NCI-H187 treated with DMSO at 0.1 percent for 48 hours (cell line): ENCODE results near the gene MEGF9.

Experiments used
- DNase-seq: peaks from one replicate; lab custom pipeline; 2025; lab: John Stamatoyannopoulos, UW

MEGF9 gene

GRCh38 chr9:120702075-120702474, 12.2 kb downstream of the MEGF9 start:
- no peak for DNase-seq

- DNase-seq, result no peak
These were observed 13.0 kb downstream of the MEGF9 start for GRCh38 chr9:120701248-120701647.

DNA sequence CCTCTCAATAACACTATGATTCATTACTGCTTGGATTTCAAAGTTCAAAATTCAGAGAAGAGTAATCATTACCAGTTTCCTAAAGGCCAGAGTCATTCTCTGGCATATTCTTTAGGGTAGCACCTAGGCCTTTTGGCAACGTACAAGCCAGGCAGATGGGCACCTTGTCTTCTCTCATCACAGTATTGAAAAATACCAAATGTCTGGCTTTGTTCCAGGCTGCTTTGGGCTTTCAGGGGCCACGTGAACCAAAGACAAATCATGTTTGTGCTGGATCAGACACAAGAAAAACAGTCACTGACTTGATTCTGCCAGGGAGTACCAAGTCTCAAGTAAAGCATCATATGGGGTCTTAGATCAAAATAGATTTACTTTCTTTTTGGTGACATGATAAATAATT, 15.5 kb downstream of the MEGF9 start:
- no peak for DNase-seq

DNA sequence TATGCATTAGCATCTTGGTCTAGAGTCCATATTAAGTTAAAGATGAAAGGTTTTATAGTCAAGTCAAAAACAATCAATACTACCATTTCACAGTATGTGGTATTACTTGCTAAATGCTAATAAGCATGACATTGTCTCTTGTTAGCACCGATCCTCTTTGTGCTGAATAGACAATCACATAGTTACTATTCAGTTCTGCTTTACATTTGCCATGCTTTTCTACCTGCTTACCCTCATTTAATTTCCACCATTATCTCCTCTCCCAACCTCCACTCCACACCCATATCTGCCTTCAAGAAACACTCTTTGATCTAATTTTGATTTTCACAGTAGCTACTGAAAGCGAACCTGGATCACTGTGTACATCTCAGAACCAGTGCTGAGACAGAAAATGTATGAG, 16.8 kb downstream of the MEGF9 start:
- DNase-seq, result no peak

- no peak for DNase-seq
These were observed 17.6 kb downstream of the MEGF9 start for GRCh38 chr9:120696551-120697230.

GRCh38 chr9:120694559-120694958, 19.7 kb downstream of the MEGF9 start:
- DNase-seq, result no peak

DNA sequence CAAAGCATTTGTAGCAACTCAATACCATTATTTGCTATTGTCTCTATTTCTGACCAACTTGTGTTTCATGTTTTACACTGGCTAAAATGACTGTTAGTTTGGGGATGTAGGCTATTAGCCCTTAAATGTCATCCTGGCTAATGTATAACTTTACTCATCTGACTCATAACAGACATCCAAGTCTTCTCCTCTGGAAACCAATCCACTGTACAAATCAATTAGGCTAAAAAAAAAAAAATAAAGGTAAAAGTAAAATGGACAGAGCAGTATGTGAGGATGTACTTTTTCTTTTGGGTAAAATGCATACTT, 20.6 kb downstream of the MEGF9 start:
- no peak for DNase-seq

DNA sequence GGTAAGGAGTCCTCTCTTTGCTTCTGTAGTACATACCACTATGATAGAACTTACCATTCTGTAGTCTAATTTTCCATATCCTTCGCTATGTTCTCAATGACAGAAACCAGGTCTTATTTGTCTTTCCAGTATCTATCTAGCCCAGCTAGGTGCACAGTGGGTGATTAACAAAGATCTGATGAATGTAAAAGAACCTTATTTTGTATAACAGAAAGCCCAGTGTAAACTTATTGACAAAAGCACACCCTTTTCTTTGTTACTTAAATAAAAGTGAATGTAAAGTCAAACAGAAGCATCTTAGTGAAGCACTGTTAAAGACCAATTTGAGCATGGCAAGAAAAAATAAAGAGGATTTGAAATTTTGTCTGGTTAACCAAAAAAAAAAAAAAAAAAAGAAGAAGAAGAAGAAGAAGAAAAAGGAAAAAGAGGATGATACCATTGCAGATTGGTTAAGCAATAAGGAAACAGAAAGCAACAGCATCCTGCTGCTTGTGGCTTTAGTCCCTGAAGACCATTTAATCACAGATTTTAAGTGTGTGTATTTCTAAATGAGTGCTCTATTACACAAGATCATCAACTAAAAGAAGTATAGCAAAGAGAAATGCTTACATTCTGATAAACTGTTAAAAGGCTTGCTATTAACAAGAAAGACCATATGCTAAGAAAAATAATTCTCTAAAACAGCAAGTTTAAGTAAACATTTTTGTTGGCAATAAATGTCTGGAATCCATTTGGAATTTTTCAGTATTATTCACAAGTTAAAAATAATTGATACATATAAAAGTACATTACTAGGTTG, 21.2 kb downstream of the MEGF9 start:
- DNase-seq, result no peak

- DNase-seq, result no peak
These were observed 23.9 kb downstream of the MEGF9 start for GRCh38 chr9:120690372-120690771.

DNA sequence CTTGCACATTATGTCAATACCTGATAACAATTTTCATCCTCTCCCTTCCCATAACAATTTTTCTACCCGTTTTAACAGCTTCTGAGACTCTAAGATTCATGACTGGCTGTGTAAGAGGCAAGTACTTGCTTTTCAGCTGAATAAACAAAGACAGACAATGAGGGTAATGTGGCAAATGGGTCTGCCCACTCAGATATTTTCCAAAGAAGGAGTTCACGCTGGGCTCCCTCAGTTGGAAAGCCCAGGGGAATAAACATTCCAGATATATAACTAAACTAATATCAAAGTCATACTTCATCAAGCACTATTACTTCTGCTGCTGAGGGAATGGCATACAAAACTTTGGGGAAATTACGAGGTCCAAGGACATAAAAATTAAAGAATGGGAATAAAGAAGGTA, 24.4 kb downstream of the MEGF9 start:
- DNase-seq, result peak; percentile 39

- no peak for DNase-seq
These were observed 25.5 kb downstream of the MEGF9 start for GRCh38 chr9:120688758-120689157.

GRCh38 chr9:120683150-120683549, 31.1 kb downstream of the MEGF9 start:
- DNase-seq, result no peak

DNA sequence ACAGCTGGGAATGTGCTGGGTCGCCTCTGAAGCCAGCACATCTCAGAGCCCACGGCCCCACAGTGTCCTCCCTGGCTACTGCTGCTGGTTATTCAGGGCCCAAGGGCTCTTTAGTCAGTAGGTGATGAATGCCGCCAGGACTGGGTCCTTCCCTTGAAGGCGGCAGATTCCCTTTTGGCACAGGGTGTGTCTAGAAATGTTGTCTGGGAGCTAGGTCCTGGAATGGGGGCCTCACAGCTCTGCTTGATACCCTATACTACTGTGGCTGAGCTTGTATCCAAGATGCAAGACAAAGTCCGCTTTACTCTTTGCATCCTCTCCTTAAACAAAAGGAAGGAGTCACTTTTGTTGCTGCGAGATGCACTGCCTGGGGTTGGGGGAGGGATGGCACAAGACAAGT, 33.1 kb downstream of the MEGF9 start:
- no peak for DNase-seq

- DNase-seq, result no peak
These were observed 33.7 kb downstream of the MEGF9 start for GRCh38 chr9:120680579-120680978.

DNA sequence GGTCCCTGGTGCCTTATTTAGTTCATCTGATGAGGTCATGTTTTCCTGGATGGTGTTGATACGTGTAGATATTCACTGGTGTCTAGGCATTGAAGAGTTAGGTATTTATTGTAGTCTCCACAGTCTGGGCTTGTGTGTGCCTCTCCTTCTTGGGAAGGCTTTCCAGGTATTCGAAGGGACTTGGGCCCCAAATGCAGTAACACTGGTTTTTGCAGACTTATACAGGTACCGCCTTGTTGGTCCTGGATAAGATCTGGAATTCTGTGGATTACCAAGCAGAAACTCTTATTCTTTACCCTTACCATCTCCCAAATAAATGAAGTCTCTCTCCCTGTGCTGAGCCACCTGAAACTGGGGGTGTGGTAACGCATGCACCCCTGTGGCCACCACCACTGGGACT, 34.1 kb downstream of the MEGF9 start:
- no peak for DNase-seq

GRCh38 chr9:120677965-120678364, 36.3 kb downstream of the MEGF9 start:
- no peak for DNase-seq

GRCh38 chr9:120676767-120677402, 37.4 kb downstream of the MEGF9 start:
- no peak for DNase-seq

DNA sequence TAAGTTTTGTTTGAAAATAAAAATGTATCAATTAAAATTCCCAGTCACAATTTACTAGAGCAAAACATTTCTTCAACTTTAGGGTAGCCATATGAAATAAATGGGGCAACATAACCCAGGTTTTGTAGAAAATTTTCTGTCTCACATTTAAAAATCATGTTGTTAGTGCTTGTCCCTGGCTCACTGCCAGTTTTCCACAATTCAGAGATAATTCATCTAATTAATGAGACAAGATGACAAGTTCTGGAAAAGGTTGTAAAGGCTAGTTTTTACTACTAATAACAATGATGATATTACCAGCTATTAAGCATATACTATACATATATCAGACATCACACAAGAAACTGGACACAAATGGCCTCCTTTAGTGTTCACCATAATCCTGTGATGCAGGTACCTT, 45.9 kb downstream of the MEGF9 start:
- DNase-seq, result no peak

DNA sequence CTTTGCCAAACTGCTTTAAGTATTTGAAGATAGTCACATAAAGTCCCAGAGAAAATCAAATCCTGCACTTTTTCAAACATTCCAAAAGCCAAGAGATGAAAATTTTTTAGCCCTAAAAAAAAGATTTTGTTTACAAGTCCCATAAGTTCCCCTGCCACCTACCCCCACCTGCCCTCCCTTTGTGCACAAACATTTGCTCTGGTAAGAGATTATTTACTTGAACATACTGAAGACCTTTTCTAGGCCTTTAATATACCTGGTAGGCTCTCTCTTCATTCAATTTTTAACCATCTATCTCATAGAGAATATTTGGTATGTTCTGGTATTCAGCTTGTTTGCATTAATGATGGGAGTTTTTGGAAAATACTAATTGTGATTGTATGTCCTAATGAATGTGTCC, 50.3 kb downstream of the MEGF9 start:
- DNase-seq, result no peak

DNA sequence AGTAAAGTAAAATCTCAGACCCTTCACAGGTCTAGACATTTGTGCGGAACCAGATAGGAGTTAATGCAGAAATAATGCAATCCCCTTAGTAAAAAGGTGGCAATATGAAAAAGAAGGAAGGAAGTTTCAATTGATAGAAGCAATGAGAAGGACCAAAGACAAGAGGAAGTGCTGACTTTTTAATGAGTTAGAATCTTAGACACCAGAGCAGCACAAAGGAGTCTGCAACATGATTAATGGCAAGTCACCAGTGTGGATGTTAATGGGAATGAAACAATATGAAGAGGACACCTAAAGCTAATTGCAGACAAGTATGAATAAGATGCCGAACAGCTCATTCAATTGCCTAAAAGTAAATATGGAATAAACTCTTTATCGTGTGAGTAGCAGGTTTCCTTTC, 50.9 kb downstream of the MEGF9 start:
- no peak for DNase-seq

GRCh38 chr9:120662513-120662912, 51.8 kb downstream of the MEGF9 start:
- no peak for DNase-seq

- no peak for DNase-seq
These were observed 54.6 kb downstream of the MEGF9 start for GRCh38 chr9:120659676-120660075.

GRCh38 chr9:120659209-120659608, 55.1 kb downstream of the MEGF9 start:
- no peak for DNase-seq
